Measurements from ENCODE around the gene DSCAML1. TPM values are rescaled to one million over a fixed set of nuclear protein-coding genes. Genes with fewer than 3 reads are reported as not detected.
"Not testable (repeated sequence)": the region's sequence is repeated elsewhere in the genome, so short reads cannot be mapped to it uniquely, and the experiment has no call there.

DSCAML1 gene
- total RNA-seq, 1 experiment from 2014 or later, result 0.90 TPM

DNA sequence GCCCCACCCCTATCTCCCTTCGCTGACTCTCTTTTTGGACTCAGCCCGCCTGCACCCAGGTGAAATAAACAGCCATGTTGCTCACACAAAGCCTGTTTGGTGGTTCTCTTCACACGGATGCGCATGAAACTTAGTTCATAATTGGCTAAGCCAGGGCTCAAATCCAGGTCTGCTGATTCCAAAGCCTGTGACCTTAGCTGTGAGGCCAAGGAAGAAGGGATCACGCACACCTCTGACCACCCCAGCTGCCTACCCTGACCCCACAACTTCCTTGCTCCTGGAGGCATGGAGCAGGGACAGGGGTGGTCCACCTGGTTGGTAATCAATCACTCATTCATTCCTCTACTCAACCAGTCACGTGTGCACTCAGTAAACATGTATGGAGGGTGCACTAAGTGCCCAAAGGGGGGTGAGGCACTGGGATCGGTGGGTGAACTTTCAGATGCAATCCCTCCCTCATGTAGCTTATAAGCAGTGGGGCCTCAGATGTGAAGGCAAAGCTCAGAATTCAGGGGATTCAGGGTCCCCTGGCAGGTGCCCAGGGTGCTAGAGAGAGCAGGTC, 17.3 kb upstream of the DSCAML1 start:
- TF ChIP-seq ELF4 (CRISPR knock-in tag; IDR thresholded peaks at IDR 0.05; ENCODE audit: low read depth) (no peak), FOXP4 (CRISPR knock-in tag; IDR thresholded peaks at IDR 0.05) (no peak), ZMAT4 (CRISPR knock-in tag; IDR thresholded peaks at IDR 0.05) (no peak), IRF2 (CRISPR knock-in tag; IDR thresholded peaks at IDR 0.05; ENCODE audit: borderline replicate concordance, low read depth) (no peak), TP53 (CRISPR knock-in tag; IDR thresholded peaks at IDR 0.05) (no peak), NFE2L1 (CRISPR knock-in tag; IDR thresholded peaks at IDR 0.05) (no peak), SMAD3 (CRISPR knock-in tag; IDR thresholded peaks at IDR 0.05; ENCODE audit: borderline replicate concordance) (no peak)
- TF ChIP-seq, protein P1, sequence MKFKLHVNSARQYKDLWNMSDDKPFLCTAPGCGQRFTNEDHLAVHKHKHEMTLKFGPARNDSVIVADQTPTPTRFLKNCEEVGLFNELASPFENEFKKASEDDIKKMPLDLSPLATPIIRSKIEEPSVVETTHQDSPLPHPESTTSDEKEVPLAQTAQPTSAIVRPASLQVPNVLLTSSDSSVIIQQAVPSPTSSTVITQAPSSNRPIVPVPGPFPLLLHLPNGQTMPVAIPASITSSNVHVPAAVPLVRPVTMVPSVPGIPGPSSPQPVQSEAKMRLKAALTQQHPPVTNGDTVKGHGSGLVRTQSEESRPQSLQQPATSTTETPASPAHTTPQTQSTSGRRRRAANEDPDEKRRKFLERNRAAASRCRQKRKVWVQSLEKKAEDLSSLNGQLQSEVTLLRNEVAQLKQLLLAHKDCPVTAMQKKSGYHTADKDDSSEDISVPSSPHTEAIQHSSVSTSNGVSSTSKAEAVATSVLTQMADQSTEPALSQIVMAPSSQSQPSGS (CRISPR knock-in tag; IDR thresholded peaks at IDR 0.05; ENCODE audit: borderline replicate concordance, low read depth), result no peak
- ChIA-PET POLR2A (no interaction called here), CTCF (interaction anchor here (0.7 to 13.0 kb wide), 4 partner anchors 132 to 388 kb away, joined by 3 to 336 read pairs (median 71); no protein-coding TSS in a partner anchor)
- no peak for DNase-seq (ENCODE audit: low spot score)
- ATAC-seq, result no peak
- Mint-ChIP-seq H3K4me1 (peaks cover 39% of the 10 kb centered on the region), H3K9me3 (no peaks in the 10 kb centered on the region), H3K27ac (peak overlapping the region; percentile 12; the same call in 1 of the 2 replicates), H3K27me3 (ENCODE audit: low read depth) (peaks cover 5% of the 10 kb centered on the region; the same call in 1 of the 2 replicates), H3K4me3 (no peak overlapping the region), H3K36me3 (no peaks in the 10 kb centered on the region)

DNA sequence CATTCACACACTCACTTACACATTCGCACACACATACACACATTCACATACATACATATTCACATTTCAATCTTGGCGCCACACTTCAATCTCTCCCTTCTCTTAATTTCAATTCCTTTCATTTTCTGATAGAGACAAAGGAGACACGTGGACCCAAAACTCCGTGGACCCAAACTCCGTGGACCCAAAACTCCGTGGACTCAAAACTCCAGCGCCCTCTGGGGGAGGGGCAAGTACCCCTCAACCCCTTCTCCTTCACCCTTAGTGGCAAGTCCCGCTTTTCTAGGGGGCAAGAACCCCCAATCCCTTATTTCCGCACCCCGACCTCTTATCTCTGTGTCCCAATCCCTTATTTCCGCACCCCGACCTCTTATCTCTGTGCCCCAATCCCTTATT, 13.0 kb upstream of the DSCAML1 start:
- H3K4me3 Mint-ChIP-seq; DNase-seq (ENCODE audit: low spot score); ATAC-seq; H3K27ac Mint-ChIP-seq; H3K27me3 Mint-ChIP-seq (ENCODE audit: low read depth); H3K9me3 Mint-ChIP-seq; POLR2A ChIA-PET; H3K36me3 Mint-ChIP-seq: not testable (repeated sequence)
- CTCF ChIA-PET, result interaction anchor here (0.9 to 4.8 kb wide), 13 partner anchors 7 to 383 kb away, joined by 3 to 122 read pairs (median 5); partner anchors contain the start of genes DSCAML1 and TMPRSS13
- peaks cover 17% of the 10 kb centered on the region for H3K4me1 Mint-ChIP-seq

DNA sequence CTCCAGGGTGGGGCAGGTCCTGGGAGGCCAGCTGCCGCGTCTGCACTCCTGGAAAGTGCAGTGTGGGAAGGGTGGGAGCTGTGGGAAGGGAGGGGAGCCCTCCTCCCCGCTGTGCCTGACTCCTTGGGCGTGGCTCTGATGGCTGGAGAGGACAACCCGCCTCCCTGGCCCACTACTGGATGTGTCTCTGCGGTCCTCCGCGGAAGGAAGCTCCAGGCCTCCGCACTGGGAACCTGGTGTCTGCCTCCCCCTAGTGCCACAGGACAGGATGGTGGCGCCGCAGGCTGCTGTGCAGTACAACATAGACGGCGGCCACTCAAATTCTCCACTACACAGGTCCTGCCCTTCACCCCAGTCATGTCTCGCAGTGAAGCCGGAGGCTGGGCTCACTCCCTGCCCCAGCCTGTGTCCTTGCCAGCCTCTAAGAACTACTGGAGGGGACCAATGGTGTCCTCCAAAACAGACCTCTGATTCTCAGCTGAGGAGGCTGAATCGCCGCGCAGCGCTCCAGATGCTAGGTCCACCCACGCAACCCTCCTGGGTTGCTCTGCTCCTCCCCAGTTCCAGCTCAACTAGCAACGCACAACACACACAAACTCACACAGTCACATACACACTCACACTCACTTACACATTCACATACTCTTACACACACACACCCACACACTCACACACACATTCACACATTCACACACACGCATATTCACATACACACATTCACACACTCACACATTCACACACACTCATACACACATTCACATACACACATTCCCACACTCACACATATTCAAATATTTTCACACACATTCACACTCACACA, 12.4 kb upstream of the DSCAML1 start:
- H3K4me1 Mint-ChIP-seq, result peaks cover 10% of the 10 kb centered on the region
- peaks cover 8% of the 10 kb centered on the region for H3K27me3 Mint-ChIP-seq (ENCODE audit: low read depth)
- TF ChIP-seq TEAD1 (CRISPR knock-in tag; IDR thresholded peaks at IDR 0.05), result no peak
- TF ChIP-seq GRHL2 (CRISPR knock-in tag; IDR thresholded peaks at IDR 0.05; ENCODE audit: insufficient replicate concordance, severe bottlenecking), result no peak
- TF ChIP-seq ZBTB43 (CRISPR knock-in tag; IDR thresholded peaks at IDR 0.05), result 0 out of 2 replicates have a peak, but pooled peaks have one; percentile 60
- no peaks in the 10 kb centered on the region for H3K36me3 Mint-ChIP-seq
- H3K9me3 Mint-ChIP-seq, result no peaks in the 10 kb centered on the region
- ChIA-PET POLR2A (no interaction called here), CTCF (interaction anchor here (0.5 to 4.8 kb wide), 37 partner anchors 7 to 482 kb away, joined by 3 to 122 read pairs (median 4); partner anchors contain the start of genes CEP164, DSCAML1, FXYD6 and TMPRSS13)
- H3K27ac Mint-ChIP-seq, result no peak overlapping the region; the same call in 1 of the 2 replicates
- ATAC-seq, result peak; percentile 96
- no peak overlapping the region for H3K4me3 Mint-ChIP-seq
- peak; percentile 74 for DNase-seq (ENCODE audit: low spot score)

GRCh38 chr11:117808784-117809183, 11.8 kb upstream of the DSCAML1 start:
- H3K27ac Mint-ChIP-seq, result no peak overlapping the region
- peaks cover 8% of the 10 kb centered on the region for H3K27me3 Mint-ChIP-seq (ENCODE audit: low read depth)
- peaks cover 4% of the 10 kb centered on the region for H3K4me1 Mint-ChIP-seq
- no peaks in the 10 kb centered on the region for H3K36me3 Mint-ChIP-seq
- H3K4me3 Mint-ChIP-seq, result no peak overlapping the region
- DNase-seq (ENCODE audit: low spot score), result no peak
- no peak for ATAC-seq
- H3K9me3 Mint-ChIP-seq, result no peaks in the 10 kb centered on the region
- POLR2A ChIA-PET, result no interaction called here
- TF ChIP-seq ZNF121 (CRISPR knock-in tag; IDR thresholded peaks at IDR 0.05), result no peak
- CTCF ChIA-PET, result interaction anchor here (0.5 to 4.8 kb wide), 38 partner anchors 8 to 481 kb away, joined by 3 to 122 read pairs (median 5); partner anchors contain the start of genes CEP164, DSCAML1, FXYD6 and TMPRSS13
